GM12872 (cell line): ENCODE measurements around the gene PIK3R1.

Experiments used
- TF ChIP-seq, protein P1 (sequence below): IDR thresholded peaks from 3 replicates; pipeline ENCODE4 v1.5.1; 2011; ENCODE audit warnings: low read depth, mild to moderate bottlenecking, low read length, moderate library complexity; ENCODE audit not compliant: insufficient read depth

PIK3R1 gene

DNA sequence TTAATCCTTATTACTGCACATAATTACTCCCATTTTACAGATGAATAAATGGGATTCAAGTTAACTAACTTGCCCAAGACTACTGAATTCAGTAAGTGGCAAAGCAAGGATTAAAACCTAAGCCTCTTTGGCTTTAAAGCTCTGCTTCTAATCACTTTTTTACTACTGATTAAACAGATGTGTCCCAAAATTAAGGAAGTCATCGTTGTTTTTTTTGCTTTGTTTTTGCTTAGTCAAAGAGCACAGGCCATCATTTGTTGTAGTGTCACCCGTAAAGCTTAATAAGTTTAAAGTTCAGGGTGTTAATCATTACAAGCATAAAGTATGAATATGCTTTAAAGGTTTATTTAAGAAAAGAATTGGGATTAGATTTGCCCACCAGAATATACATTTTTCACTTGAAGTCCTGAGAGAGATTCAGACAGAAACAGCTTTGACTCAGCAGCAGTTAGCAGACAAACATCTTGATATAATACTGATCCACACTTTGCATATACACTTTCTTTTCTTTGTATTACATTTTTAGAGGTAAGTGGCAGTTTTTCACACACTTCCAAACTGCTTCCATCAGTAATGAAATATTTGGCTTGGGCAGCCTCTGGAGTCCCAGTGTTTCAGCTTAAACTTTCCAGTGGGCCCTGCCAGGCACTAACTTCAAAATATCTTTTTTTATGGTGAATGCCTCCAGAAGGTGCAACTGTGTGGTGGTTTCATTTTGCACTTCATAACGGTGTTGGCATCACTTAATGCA lies 52.7 kb downstream of the PIK3R1 start:
- TF ChIP-seq, protein P1, sequence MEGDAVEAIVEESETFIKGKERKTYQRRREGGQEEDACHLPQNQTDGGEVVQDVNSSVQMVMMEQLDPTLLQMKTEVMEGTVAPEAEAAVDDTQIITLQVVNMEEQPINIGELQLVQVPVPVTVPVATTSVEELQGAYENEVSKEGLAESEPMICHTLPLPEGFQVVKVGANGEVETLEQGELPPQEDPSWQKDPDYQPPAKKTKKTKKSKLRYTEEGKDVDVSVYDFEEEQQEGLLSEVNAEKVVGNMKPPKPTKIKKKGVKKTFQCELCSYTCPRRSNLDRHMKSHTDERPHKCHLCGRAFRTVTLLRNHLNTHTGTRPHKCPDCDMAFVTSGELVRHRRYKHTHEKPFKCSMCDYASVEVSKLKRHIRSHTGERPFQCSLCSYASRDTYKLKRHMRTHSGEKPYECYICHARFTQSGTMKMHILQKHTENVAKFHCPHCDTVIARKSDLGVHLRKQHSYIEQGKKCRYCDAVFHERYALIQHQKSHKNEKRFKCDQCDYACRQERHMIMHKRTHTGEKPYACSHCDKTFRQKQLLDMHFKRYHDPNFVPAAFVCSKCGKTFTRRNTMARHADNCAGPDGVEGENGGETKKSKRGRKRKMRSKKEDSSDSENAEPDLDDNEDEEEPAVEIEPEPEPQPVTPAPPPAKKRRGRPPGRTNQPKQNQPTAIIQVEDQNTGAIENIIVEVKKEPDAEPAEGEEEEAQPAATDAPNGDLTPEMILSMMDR: no peak

DNA sequence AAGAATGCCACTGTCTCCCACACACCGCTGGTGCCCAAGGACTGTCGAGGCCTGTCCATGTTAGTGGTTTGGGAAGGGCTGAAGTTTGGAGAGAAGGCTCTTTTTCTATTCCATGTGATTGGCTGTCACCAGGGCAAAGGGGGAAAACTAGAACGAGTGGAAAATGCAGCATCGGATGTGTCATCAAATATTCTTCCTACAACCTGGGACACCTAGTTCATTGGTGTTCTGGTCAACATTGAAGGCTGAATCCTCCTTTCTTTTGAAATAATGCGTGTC lies 53.2 kb downstream of the PIK3R1 start:
- TF ChIP-seq, protein P1: no peak

DNA sequence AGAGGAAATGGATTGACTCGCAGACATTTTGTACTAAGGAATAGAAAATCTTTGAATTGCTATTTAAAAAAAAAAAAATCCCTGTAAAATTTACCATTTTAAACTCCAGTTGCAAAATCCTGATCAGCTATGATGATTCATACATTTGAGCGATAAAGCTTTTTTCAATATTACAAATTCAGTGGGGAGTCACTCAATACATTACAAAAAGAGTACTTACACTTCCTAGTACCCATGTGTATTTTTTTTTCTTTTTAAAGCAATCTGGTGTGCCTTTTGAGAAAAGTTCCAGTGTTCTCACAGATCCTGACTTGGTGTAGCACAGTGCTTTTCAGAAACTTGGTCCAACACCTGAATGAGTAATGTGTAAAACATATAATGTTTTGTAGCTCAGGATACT lies 54.3 kb downstream of the PIK3R1 start:
- TF ChIP-seq, protein P1: no peak

DNA sequence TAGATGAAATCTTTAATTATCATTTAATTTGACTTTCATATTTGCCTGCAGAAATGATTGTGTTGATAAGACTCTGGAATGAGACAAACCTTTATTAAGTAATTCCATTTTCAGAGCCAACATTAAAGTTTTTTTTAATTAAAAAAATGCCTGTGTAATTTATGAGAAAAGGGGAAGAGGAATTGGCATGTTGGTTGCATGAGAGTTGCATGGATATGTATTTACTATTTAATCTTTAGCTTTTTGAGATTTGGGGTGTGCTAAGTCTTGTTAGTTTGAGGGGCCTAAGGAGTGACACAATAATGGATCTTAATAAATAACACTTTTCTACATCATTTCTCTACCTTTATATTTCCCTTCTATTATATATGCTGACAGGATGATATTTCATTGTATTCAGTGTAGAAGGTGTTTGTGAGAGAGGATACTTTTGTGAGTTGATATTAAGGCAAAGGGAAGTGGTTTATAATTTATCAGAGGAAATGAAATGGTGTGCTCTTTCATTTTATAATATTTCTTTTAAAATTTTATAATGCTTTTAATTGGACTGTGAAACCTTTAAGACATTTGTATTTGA lies 54.9 kb downstream of the PIK3R1 start:
- TF ChIP-seq, protein P1: no peak

DNA sequence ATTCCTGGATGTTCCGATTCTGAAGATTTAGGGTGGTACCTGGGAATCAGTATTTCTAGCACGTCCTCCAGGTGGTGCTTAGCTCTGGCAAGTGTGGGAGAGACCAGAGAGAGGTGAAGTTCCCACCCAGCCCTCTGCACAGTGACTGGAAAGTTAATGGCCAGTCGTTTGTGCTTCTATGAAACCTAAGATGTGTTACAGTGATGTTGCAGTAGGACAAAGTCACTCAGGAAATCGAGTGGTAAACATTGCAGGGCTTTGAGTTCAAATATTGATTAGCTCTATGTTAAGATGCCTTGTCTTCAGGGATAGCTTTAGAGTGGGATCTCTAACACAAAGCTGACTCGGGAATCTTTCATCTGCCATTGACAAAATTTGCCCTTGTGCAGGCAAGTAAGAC lies 55.6 kb downstream of the PIK3R1 start:
- TF ChIP-seq, protein P1: no peak

DNA sequence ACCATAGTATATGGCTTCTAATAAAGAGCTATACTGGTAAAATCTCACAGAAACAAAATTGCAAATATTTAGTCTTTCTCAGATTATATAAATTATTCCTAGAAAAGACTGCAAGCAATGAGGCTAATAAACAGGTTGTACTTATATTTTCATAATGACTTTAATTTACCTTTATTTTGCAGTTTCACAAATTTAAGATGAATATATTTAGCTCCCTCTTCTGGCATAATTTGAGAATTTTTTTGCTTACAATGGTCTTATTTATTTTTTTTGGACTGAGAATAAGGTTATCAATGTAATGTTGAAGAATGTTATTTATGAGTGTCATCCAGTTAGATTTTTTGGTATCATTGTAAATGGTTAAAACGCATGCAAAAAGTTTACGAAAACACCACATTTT lies 56.7 kb downstream of the PIK3R1 start:
- TF ChIP-seq, protein P1: no peak

DNA sequence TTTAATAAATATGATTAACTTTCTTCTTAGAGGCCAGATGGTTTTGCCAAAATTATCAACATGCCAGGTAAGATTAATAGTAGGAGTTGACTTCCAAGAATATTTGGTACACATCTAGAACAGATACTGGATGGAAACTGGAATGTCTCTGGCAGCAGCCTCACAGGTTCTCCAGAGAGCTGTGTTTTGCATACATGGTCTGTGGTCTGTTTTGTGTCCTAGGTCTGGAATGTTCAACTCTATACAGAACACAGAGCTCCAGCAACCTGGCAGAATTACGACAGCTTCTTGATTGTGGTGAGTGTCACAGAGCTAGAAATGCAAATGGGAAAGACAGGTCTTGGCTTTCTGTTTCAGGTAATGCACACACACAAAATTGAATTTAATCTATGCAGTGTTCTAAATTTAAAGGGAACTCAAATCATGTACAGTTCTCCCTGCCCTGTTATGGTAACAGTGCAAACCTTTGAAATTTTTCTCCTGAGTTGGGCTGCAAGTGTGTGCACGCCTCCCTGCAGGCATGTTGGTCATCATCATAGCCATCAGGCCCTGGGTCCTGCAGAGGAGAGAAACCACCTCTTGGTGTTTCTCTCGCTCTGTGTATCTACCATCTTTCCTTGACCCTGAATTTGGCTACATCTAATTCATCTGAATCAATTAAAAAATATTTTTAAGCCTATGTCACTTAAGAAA lies 58.3 kb downstream of the PIK3R1 start:
- TF ChIP-seq, protein P1: no peak
